ENCODE data around the gene CPSF6.
"Not testable (repeated sequence)": the region's sequence is repeated elsewhere in the genome, so short reads cannot be mapped to it uniquely, and the experiment has no call there.

The CPSF6 gene

GRCh38 chr12:69298133-69298532 is 58.8 kb downstream of the CPSF6 start:
- no CpG with 5 or more reads among the region's 1 CpG for WGBS (ENCODE audit: extremely low coverage, insufficient coverage, low lambda C conversion rate)
- H3K23ac ChIP-seq (ENCODE audit: low read length): no peak overlapping the region
- no peak overlapping the region for H3K27ac ChIP-seq (ENCODE audit: low read depth, low read length)

GRCh38 chr12:69298947-69299346 is 59.6 kb downstream of the CPSF6 start:
- H3K4me1 ChIP-seq (ENCODE audit: control insufficient read depth, low read depth, low read length): no peaks in the 10 kb centered on the region
- no peak overlapping the region for H3K27ac ChIP-seq (ENCODE audit: low read depth, low read length)
- H3K36me3 ChIP-seq (ENCODE audit: control insufficient read depth, insufficient read depth, low read length): no peaks in the 10 kb centered on the region
- no peaks in the 10 kb centered on the region for H3K79me2 ChIP-seq (ENCODE audit: control insufficient read depth, insufficient read depth, low read length)
- H3K79me1 ChIP-seq (ENCODE audit: low read length): no peaks in the 10 kb centered on the region
- H2BK120ac ChIP-seq (ENCODE audit: low read depth, low read length): no peak overlapping the region
- H3K27me3 ChIP-seq (ENCODE audit: insufficient read depth, low read length, poor library complexity): no peaks in the 10 kb centered on the region
- H3K56ac ChIP-seq (ENCODE audit: low read length): no peak overlapping the region
- H2BK5ac ChIP-seq (ENCODE audit: low read length): no peak overlapping the region
- no peak overlapping the region for H4K8ac ChIP-seq (ENCODE audit: low read depth, low read length)
- no peak overlapping the region for H3K9ac ChIP-seq (ENCODE audit: low read length)
- no peak overlapping the region for H3K23ac ChIP-seq (ENCODE audit: low read length)
- H3K4me2 ChIP-seq (ENCODE audit: low read length): no peak overlapping the region
- H2BK15ac ChIP-seq (replicated peaks; ENCODE audit: low read depth): no peak overlapping the region
- H2AK5ac ChIP-seq (ENCODE audit: low read length): no peak overlapping the region
- WGBS (ENCODE audit: extremely low coverage, insufficient coverage, low lambda C conversion rate): no CpG with 5 or more reads among the region's 2 CpGs
- H3K4ac ChIP-seq (ENCODE audit: low read depth, low read length): no peak overlapping the region
- no peak for DNase-seq
- no peak overlapping the region for H3K18ac ChIP-seq (ENCODE audit: low read length)
- H4K5ac ChIP-seq (ENCODE audit: low read length): no peak overlapping the region
- H3K4me3 ChIP-seq (ENCODE audit: low read length): no peak overlapping the region

More at GRCh38 chr12:69298133-69298532, 58.8 kb downstream of the CPSF6 start:
- Histone ChIP-seq H3K4ac (ENCODE audit: low read depth, low read length) (no peak overlapping the region), H2BK15ac (replicated peaks; ENCODE audit: low read depth) (no peak overlapping the region), H3K4me1 (ENCODE audit: control insufficient read depth, low read depth, low read length) (no peaks in the 10 kb centered on the region), H2AK5ac (ENCODE audit: low read length) (no peak overlapping the region), H3K4me2 (ENCODE audit: low read length) (no peak overlapping the region), H4K5ac (ENCODE audit: low read length) (no peak overlapping the region), H3K27me3 (ENCODE audit: insufficient read depth, low read length, poor library complexity) (no peaks in the 10 kb centered on the region), H4K8ac (ENCODE audit: low read depth, low read length) (no peak overlapping the region), H2BK5ac (ENCODE audit: low read length) (no peak overlapping the region), H3K79me2 (ENCODE audit: control insufficient read depth, insufficient read depth, low read length) (no peaks in the 10 kb centered on the region), H3K9ac (ENCODE audit: low read length) (no peak overlapping the region), H3K4me3 (ENCODE audit: low read length) (no peak overlapping the region), H3K36me3 (ENCODE audit: control insufficient read depth, insufficient read depth, low read length) (no peaks in the 10 kb centered on the region), H3K18ac (ENCODE audit: low read length) (no peak overlapping the region), H2BK120ac (ENCODE audit: low read depth, low read length) (no peak overlapping the region), H3K79me1 (ENCODE audit: low read length) (no peaks in the 10 kb centered on the region), H3K56ac (ENCODE audit: low read length) (no peak overlapping the region)
- DNase-seq: no peak

- Histone ChIP-seq H4K8ac (ENCODE audit: low read depth, low read length) (no peak overlapping the region), H3K18ac (ENCODE audit: low read length) (no peak overlapping the region), H2BK120ac (ENCODE audit: low read depth, low read length) (no peak overlapping the region), H3K27me3 (ENCODE audit: insufficient read depth, low read length, poor library complexity) (no peaks in the 10 kb centered on the region), H3K4me1 (ENCODE audit: control insufficient read depth, low read depth, low read length) (no peaks in the 10 kb centered on the region), H4K5ac (ENCODE audit: low read length) (no peak overlapping the region), H2AK5ac (ENCODE audit: low read length) (no peak overlapping the region), H3K27ac (ENCODE audit: low read depth, low read length) (no peak overlapping the region), H3K36me3 (ENCODE audit: control insufficient read depth, insufficient read depth, low read length) (no peaks in the 10 kb centered on the region), H2BK5ac (ENCODE audit: low read length) (no peak overlapping the region), H3K56ac (ENCODE audit: low read length) (no peak overlapping the region), H3K23ac (ENCODE audit: low read length) (no peak overlapping the region), H3K79me1 (ENCODE audit: low read length) (no peaks in the 10 kb centered on the region), H3K79me2 (ENCODE audit: control insufficient read depth, insufficient read depth, low read length) (no peaks in the 10 kb centered on the region), H3K4me3 (ENCODE audit: low read length) (no peak overlapping the region), H3K4me2 (ENCODE audit: low read length) (no peak overlapping the region), H2BK15ac (replicated peaks; ENCODE audit: low read depth) (no peak overlapping the region), H3K9ac (ENCODE audit: low read length) (no peak overlapping the region), H3K4ac (ENCODE audit: low read depth, low read length) (no peak overlapping the region)
- no peak for DNase-seq
- WGBS (ENCODE audit: extremely low coverage, insufficient coverage, low lambda C conversion rate): no CpG with 5 or more reads among the region's 1 CpG
Observed at GRCh38 chr12:69304284-69304683, 64.9 kb downstream of the CPSF6 start.

- no peaks in the 10 kb centered on the region for H3K79me2 ChIP-seq (ENCODE audit: control insufficient read depth, insufficient read depth, low read length)
- no peak overlapping the region for H4K8ac ChIP-seq (ENCODE audit: low read depth, low read length)
- H3K56ac ChIP-seq (ENCODE audit: low read length): no peak overlapping the region
- no peak overlapping the region for H2BK5ac ChIP-seq (ENCODE audit: low read length)
- H3K36me3 ChIP-seq (ENCODE audit: control insufficient read depth, insufficient read depth, low read length): no peaks in the 10 kb centered on the region
- no peaks in the 10 kb centered on the region for H3K79me1 ChIP-seq (ENCODE audit: low read length)
- H2AK5ac ChIP-seq (ENCODE audit: low read length): no peak overlapping the region
- H3K27ac ChIP-seq (ENCODE audit: low read depth, low read length): no peak overlapping the region
- H3K4me3 ChIP-seq (ENCODE audit: low read length): no peak overlapping the region
- no peaks in the 10 kb centered on the region for H3K27me3 ChIP-seq (ENCODE audit: insufficient read depth, low read length, poor library complexity)
- H4K5ac ChIP-seq (ENCODE audit: low read length): no peak overlapping the region
- no peak overlapping the region for H3K18ac ChIP-seq (ENCODE audit: low read length)
- no CpG with 5 or more reads among the region's 3 CpGs for WGBS (ENCODE audit: extremely low coverage, insufficient coverage, low lambda C conversion rate)
- H3K23ac ChIP-seq (ENCODE audit: low read length): no peak overlapping the region
- no peak overlapping the region for H3K4ac ChIP-seq (ENCODE audit: low read depth, low read length)
- no peaks in the 10 kb centered on the region for H3K4me1 ChIP-seq (ENCODE audit: control insufficient read depth, low read depth, low read length)
- no peak overlapping the region for H2BK15ac ChIP-seq (replicated peaks; ENCODE audit: low read depth)
- no peak overlapping the region for H3K4me2 ChIP-seq (ENCODE audit: low read length)
- H3K9ac ChIP-seq (ENCODE audit: low read length): no peak overlapping the region
- DNase-seq: peak; percentile 70
- H2BK120ac ChIP-seq (ENCODE audit: low read depth, low read length): no peak overlapping the region
Observed at GRCh38 chr12:69309461-69309860, 70.1 kb downstream of the CPSF6 start.

- Histone ChIP-seq H3K4me1 (ENCODE audit: control insufficient read depth, low read depth, low read length) (no peaks in the 10 kb centered on the region), H3K4me2 (ENCODE audit: low read length) (no peak overlapping the region), H3K4me3 (ENCODE audit: low read length) (no peak overlapping the region), H3K23ac (ENCODE audit: low read length) (no peak overlapping the region), H3K79me1 (ENCODE audit: low read length) (no peaks in the 10 kb centered on the region), H2BK15ac (replicated peaks; ENCODE audit: low read depth) (no peak overlapping the region), H3K56ac (ENCODE audit: low read length) (no peak overlapping the region), H3K36me3 (ENCODE audit: control insufficient read depth, insufficient read depth, low read length) (no peaks in the 10 kb centered on the region), H2AK5ac (ENCODE audit: low read length) (no peak overlapping the region), H3K79me2 (ENCODE audit: control insufficient read depth, insufficient read depth, low read length) (no peaks in the 10 kb centered on the region), H2BK120ac (ENCODE audit: low read depth, low read length) (no peak overlapping the region), H3K27me3 (ENCODE audit: insufficient read depth, low read length, poor library complexity) (no peaks in the 10 kb centered on the region), H3K9ac (ENCODE audit: low read length) (no peak overlapping the region), H3K27ac (ENCODE audit: low read depth, low read length) (no peak overlapping the region), H2BK5ac (ENCODE audit: low read length) (no peak overlapping the region), H3K18ac (ENCODE audit: low read length) (no peak overlapping the region), H4K5ac (ENCODE audit: low read length) (no peak overlapping the region), H3K4ac (ENCODE audit: low read depth, low read length) (no peak overlapping the region), H4K8ac (ENCODE audit: low read depth, low read length) (no peak overlapping the region)
- no CpG with 5 or more reads among the region's 3 CpGs for WGBS (ENCODE audit: extremely low coverage, insufficient coverage, low lambda C conversion rate)
- DNase-seq: no peak
Observed at GRCh38 chr12:69313209-69313608, 73.8 kb downstream of the CPSF6 start.

GRCh38 chr12:69316784-69317183 is 77.4 kb downstream of the CPSF6 start:
- not testable (repeated sequence) for H2AK5ac ChIP-seq (ENCODE audit: low read length); H3K9ac ChIP-seq (ENCODE audit: low read length); H3K4me1 ChIP-seq (ENCODE audit: control insufficient read depth, low read depth, low read length); H2BK15ac ChIP-seq (replicated peaks; ENCODE audit: low read depth); H3K4ac ChIP-seq (ENCODE audit: low read depth, low read length); H4K8ac ChIP-seq (ENCODE audit: low read depth, low read length); H4K5ac ChIP-seq (ENCODE audit: low read length); H2BK5ac ChIP-seq (ENCODE audit: low read length); H3K27ac ChIP-seq (ENCODE audit: low read depth, low read length); H2BK120ac ChIP-seq (ENCODE audit: low read depth, low read length); H3K4me2 ChIP-seq (ENCODE audit: low read length); H3K56ac ChIP-seq (ENCODE audit: low read length); H3K79me1 ChIP-seq (ENCODE audit: low read length); H3K4me3 ChIP-seq (ENCODE audit: low read length); DNase-seq; H3K18ac ChIP-seq (ENCODE audit: low read length); H3K79me2 ChIP-seq (ENCODE audit: control insufficient read depth, insufficient read depth, low read length); H3K27me3 ChIP-seq (ENCODE audit: insufficient read depth, low read length, poor library complexity); H3K23ac ChIP-seq (ENCODE audit: low read length); H3K36me3 ChIP-seq (ENCODE audit: control insufficient read depth, insufficient read depth, low read length)

Measured in mesendoderm (in vitro differentiated cells).